ENCODE measurements around the gene PPP1R12C.

GRCh38 chr19:55137915-55138314, 20.5 kb upstream of the PPP1R12C start:
- TF ChIP-seq JUND (IDR thresholded peaks at IDR 0.05; ENCODE audit: low read depth, low read length) (no peak), USF2 (IDR thresholded peaks at IDR 0.05; ENCODE audit: borderline replicate concordance, low read depth, low read length) (no peak), POLR2AphosphoS5 (IDR thresholded peaks at IDR 0.05; ENCODE audit: low read length) (no peak), EGR1 (IDR thresholded peaks at IDR 0.05; ENCODE audit: borderline replicate concordance in 1 of 2, low read depth in 2 of 2, low read length in 2 of 2) (no peak), CTCF (IDR thresholded peaks at IDR 0.05 in 2 of 3, conservative IDR thresholded peaks at IDR 0.05 in 1 of 3; ENCODE audit: control insufficient read depth in 2 of 3, extremely low read depth in 1 of 3, insufficient read depth in 1 of 3, low read depth in 3 of 3, low read length in 3 of 3) (no peak), HSF1 (IDR thresholded peaks at IDR 0.05; ENCODE audit: low read depth, low read length) (no peak), MYC (IDR thresholded peaks at IDR 0.05; ENCODE audit: insufficient read depth, insufficient read length, insufficient replicate concordance, low read length, severe bottlenecking) (no peak), CEBPZ (IDR thresholded peaks at IDR 0.05; ENCODE audit: low read depth, low read length) (no peak), IRF3 (IDR thresholded peaks at IDR 0.05) (no peak), ATF2 (IDR thresholded peaks at IDR 0.05; ENCODE audit: low read length) (no peak), BMI1 (IDR thresholded peaks at IDR 0.05; ENCODE audit: borderline replicate concordance) (no peak), EZH2 (IDR thresholded peaks at IDR 0.05; ENCODE audit: borderline replicate concordance, control insufficient read depth, low read depth, low read length) (no peak)
